Neural progenitor cell (in vitro differentiated cells): Measurements from ENCODE around the gene BCKDK.

Experiments
- EZH2 ChIP-seq: fragments of 200-600 bp; sonication (generic); IDR thresholded peaks from 2 replicates; pipeline ENCODE4 v1.6.1; 2017; ENCODE audit warnings: antibody characterized with exemption, mild to moderate bottlenecking, moderate library complexity
- EZH2phosphoT487 ChIP-seq: fragments of 200-600 bp; sonication (generic); IDR thresholded peaks from 2 replicates; pipeline ENCODE4 v1.6.1; 2017; ENCODE audit warnings: antibody characterized with exemption
- TF ChIP-seq, protein P1 (sequence below): fragments of 200-600 bp; sonication (generic); IDR thresholded peaks from 2 replicates; pipeline ENCODE4 v1.5.1; 2017; ENCODE audit warnings: antibody characterized with exemption, mild to moderate bottlenecking

DNA sequence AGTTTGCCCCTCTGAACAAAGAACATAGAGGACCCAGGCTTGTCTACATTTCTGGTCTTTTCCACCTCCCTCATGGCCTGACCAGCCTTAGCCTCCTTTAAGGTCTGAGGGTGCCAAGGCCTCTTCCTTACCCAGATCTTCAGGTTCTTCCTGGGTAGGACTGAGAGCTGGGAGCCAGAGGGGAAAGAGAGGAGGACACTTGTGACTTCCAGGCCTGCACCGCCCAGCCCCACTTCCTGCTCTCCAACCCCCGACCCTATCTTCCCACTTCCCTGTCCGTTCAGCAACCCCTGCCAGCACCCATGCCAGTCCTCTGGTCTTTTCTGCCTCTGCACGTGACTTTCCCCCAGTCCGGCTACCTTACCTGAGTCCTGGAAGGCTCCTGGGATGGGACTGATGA lies 41.1 kb downstream of the BCKDK start:
- TF ChIP-seq EZH2phosphoT487 (no peak), EZH2 (no peak)
- TF ChIP-seq, protein P1, sequence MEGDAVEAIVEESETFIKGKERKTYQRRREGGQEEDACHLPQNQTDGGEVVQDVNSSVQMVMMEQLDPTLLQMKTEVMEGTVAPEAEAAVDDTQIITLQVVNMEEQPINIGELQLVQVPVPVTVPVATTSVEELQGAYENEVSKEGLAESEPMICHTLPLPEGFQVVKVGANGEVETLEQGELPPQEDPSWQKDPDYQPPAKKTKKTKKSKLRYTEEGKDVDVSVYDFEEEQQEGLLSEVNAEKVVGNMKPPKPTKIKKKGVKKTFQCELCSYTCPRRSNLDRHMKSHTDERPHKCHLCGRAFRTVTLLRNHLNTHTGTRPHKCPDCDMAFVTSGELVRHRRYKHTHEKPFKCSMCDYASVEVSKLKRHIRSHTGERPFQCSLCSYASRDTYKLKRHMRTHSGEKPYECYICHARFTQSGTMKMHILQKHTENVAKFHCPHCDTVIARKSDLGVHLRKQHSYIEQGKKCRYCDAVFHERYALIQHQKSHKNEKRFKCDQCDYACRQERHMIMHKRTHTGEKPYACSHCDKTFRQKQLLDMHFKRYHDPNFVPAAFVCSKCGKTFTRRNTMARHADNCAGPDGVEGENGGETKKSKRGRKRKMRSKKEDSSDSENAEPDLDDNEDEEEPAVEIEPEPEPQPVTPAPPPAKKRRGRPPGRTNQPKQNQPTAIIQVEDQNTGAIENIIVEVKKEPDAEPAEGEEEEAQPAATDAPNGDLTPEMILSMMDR = no peak
